ENCODE results near the gene HACD1.
"Not testable (repeated sequence)": the region's sequence is repeated elsewhere in the genome, so short reads cannot be mapped to it uniquely, and the experiment has no call there.

Gene HACD1

DNA sequence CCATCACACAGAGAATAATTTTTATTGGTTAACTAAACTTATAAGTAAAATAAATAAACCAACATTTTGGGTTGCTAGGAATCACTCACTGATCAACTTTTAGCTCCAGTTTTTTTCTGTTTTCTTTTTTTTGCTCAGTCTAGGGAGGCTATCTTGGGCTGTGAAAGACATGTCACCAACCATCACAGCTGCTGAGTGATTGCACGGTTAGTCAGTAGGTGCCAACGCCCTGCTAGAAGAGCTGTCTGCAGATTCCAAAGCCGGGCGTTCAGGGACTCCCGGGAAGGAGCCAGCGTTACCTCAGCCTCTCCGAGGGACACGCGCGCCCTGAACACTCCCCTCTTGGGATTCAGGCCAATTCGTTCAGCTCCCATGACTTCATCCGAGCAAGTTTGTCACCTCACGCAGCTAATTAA is 26.2 kb upstream of the HACD1 start:
- peak; percentile 83 for DNase-seq

- no peak for DNase-seq
Measured at GRCh38 chr10:17640331-17640816, 23.2 kb upstream of the HACD1 start.

GRCh38 chr10:17637869-17638268 is 20.7 kb upstream of the HACD1 start:
- DNase-seq = no peak

DNA sequence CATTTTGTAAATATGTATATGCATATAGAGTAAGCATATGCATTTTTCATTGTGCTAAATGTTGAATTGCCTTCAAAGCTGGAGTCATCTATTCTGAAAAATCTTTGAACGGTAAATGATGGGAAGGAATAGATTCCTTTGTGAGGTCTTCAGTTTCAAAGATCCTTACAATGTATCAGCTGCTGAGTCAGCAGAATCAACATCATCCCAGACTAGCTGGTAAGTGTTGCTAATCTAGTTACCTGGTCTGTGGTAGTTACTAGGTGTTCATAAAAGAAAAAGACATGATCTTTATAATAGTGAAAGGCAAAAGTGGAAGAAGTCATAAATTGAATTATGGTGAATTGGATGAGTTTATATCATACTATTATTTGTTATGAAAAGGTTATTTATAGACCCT is 16.2 kb upstream of the HACD1 start:
- DNase-seq = no peak

DNA sequence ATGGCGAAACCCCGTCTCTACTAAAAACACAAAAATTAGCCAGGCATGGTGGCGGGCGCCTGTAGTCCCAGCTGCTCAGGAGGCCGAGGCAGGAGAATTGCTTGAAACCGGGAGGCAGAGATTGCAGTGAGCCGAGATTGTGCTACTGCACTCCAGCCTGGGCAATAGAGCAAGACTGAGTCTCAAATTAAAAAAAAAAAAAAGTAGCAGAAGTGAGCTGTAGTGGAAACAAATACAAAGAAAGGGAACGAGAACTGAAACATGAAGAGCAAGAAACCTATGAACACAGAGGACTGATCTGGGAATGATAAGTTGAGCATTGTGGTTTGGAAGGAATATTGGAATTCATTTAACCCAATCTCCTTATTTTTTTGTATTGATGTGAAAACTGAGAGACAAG is 15.4 kb upstream of the HACD1 start:
- DNase-seq = not testable (repeated sequence)

DNA sequence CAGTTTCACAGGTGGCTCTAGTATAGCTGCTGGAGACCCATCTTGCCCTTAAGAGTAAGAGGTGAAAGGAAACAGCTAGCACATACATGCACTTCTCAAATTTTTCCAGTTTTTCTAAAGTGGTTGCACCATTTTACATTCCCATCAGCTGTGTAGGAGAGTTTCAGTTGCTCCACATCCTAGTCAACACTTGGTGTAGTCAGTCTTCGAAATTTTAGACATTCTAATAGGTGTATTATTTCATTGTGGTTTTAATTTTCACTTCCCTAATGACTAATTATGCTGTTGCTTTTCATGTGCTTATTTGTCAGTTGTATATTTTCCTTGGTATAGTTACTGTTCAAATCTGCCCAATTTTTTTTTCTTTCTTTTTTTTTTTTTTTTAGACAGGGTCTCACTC is 9.5 kb upstream of the HACD1 start:
- DNase-seq = no peak

- no peak for DNase-seq
Measured at GRCh38 chr10:17624996-17625395, 7.8 kb upstream of the HACD1 start.

GRCh38 chr10:17622061-17622460 is 4.9 kb upstream of the HACD1 start:
- no peak for DNase-seq

GRCh38 chr10:17616403-17617030 is 657 bp downstream of the HACD1 start:
- peak; percentile 73 for DNase-seq

GRCh38 chr10:17609523-17610079 is 7.6 kb downstream of the HACD1 start:
- no peak for DNase-seq

DNA sequence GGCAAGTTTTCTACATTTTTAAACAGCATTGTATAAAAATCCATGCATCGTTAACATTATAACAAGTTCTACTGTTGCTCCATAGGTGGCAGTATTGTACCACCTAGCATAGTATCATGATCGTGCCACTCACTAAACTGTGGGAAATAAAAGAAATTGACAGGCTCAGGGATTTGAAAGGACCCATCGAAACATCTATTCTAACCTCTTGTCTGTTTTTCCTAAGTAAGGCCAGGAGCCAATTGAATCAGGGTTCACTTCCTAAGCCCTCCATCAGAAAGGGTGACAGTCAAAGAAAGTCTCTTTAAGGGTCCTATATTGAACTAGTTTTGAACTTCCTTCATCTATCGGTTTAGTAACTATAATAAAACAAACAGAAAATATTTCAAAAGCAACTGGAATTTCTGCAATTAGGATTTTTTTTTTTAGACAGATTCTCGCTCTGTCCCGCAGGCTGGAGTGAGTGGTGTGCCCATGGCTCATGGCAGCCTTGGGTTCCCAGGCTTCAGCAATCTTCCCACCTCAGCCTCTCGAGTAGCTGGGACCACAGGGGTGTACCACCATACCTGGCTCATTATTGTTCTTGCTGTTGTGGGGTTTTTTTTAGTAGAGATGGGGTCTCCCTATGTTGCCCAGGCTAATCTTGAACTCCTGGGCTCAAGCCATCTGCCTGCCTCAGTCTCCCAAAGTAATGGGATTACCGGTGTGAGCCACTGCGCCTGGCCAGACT is 9.4 kb downstream of the HACD1 start:
- DNase-seq = peak; percentile 61

- no peak for DNase-seq
Measured at GRCh38 chr10:17607060-17607459, 10.1 kb downstream of the HACD1 start.

DNA sequence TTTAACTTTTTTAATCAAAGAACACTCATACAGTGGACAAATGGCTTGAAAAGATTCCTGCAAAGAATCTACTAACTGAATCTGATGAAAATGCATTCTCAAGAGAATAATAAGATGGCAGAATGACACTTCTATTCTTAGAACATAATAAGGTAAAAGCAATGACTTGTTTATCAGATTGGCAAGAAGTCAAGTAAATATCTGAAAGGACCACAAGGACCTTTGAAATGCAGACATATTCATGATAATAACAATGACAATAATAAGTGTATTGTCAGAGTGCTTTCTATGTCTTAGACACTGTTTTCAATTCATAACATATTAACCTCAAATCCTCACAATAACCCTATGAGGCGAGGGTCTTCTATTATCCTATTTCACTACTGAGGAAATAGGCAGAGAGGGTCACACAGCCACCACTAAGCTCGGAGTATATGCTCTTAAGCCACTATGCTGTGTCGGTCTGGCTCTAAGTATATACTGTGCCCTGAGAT is 10.6 kb downstream of the HACD1 start:
- DNase-seq = no peak

GRCh38 chr10:17605936-17606335 is 11.2 kb downstream of the HACD1 start:
- DNase-seq = no peak

- DNase-seq = peak; percentile 52
Measured at GRCh38 chr10:17599089-17599488, 18.1 kb downstream of the HACD1 start.

DNA sequence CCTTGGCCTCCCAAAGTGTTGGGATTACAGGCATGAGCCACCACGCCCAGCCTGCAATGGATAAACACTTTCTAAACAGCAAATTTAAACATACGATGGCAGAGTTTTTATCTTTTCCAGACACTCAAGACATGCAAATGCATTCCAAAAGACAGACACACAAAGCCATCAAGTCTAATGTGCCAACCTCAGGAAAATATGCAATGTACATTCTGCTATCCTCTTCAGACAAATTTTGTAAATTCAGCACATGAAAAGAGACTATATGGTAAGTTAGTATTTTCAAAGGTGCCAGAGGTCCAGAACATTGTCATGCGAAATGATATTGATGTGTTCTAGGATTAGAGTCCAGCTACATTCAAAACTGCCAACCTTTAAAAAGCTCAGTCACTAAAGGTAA is 19.8 kb downstream of the HACD1 start:
- DNase-seq = no peak

GRCh38 chr10:17590969-17591645 is 26.1 kb downstream of the HACD1 start:
- DNase-seq = no peak

DNA sequence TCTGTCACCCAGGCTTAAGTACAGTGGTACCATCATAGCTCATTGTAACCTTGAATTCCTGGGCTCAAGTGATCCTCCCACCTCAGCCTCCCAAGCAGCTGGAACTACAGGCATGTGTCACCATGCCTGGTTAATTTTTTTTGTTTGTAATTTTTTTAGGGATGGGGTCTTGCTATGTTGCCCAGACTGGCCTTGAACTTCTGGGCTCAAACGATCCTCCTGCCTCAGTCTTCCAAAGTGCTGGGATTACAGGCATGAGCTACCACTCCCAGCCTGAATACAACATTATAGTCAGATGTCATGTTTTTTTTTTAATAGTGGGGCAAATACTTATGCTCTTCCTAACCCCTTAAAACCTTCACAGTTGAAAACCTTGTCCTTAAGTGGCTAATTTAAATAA is 27.9 kb downstream of the HACD1 start:
- not testable (repeated sequence) for DNase-seq

DNA sequence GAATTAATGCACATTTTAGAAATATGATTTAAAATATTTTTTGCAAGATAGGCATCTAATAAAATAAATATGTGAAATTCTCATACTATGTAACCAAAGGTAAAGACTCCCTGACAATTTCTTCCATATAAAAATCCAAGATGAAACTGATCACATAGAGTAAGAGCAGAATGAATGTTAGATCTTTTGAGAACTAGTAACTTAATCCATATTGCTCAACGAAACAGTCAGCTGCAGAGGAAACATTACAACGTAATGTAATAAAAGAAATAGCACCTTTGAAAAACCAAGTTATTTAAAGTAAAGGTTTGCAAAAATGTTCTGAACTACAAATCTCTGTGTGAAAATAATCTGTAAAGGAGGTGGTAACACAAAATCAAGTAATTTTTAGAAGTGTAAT is 28.8 kb downstream of the HACD1 start:
- DNase-seq = no peak

- DNase-seq = not testable (repeated sequence)
Measured at GRCh38 chr10:17587321-17587720, 29.9 kb downstream of the HACD1 start.

- DNase-seq = peak; percentile 22
Measured at GRCh38 chr10:17586821-17587234, 30.3 kb downstream of the HACD1 start.

DNA sequence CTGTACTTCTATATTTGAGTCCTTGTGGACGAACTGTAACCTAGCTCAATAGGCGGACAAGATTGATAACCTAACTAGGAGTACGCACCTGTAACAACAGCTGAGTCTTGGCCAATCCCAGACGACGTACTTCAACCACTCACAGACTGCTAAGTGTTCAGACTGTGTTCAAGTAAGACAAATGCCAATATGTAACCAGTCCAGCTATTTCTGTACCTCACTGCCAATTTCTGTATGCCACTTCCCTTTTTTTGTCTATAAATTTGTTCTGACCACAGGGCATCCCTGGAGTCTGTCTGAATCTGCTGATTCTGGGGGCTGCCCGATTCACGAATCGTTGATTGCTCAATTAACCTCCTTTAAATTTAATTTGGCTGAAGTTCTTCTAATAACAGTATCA is 32.2 kb downstream of the HACD1 start:
- no peak for DNase-seq

GRCh38 chr10:17580885-17581284 is 36.3 kb downstream of the HACD1 start:
- no peak for DNase-seq
